Ecto neural progenitor cell (in vitro differentiated cells): ENCODE results near the gene OGFOD1.
"Not testable (repeated sequence)": the region's sequence is repeated elsewhere in the genome, so short reads cannot be mapped to it uniquely, and the experiment has no call there.

Experiments used
- DNase-seq: peaks from one replicate; pipeline ENCODE4 v3.0.0-alpha.2; 2018; ENCODE audit warnings: low spot score

OGFOD1 gene

DNA sequence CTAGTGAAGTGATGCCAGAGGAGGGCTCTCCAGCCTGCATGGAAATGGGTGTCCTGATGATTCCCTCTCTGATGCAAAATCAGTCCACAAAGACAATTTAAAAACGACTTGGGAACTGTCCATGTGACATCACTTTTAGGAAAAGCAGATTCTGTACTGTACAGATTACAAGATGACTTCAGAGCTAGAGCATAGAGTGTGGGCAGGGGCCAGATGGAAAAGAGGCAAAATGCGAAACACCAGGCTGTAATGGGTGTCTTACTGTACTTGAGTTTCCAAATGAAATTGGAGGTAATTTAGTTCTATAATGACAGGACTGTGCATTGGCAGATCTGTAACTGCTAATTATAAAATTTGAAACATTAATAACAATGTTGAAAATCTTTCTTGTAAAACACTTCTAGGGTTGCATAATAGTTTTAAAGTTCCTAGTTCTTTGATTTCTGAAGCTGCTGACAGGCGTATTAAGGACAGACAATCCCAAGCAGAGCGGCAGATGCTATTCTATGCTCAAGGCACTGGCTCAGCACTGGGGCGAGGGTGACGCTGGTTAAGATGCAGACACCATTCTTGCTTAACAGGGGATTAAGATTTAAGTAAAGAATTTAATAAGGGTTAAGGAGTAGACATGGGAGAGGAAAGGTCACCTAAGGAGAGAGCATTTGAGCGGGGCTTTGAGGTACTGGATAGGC lies 29.6 kb downstream of the OGFOD1 start:
- no peak for DNase-seq

DNA sequence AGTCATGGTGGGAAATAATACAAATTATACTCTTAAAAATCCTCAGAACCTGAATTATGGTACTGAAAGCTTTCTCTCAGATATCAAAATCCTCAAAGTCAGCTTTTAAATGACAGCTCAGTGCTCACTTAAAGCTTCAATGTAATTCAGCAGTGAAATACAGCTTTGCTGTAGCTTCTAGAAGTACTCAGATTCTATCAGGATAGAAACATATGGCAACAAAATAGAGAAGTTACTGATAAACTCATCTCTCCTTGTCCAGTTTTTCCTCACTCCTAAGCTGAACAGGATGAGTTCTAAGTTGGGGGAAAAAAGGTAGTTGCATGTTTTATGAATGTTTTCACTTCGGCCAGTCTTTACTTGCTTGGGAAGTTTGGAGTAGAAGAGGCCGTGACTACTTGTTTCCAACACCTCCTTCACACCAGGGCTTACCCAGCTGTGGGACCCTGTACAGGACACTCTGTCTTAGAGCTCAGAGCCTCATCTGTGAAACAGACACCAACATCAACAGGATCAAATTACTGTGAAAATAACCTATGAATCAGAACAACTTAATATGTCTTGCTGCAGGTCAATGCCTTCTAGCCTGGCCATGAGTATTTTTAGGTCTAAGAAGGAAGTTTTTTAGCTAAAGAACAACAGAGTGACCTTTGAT lies 30.2 kb downstream of the OGFOD1 start:
- no peak for DNase-seq

DNA sequence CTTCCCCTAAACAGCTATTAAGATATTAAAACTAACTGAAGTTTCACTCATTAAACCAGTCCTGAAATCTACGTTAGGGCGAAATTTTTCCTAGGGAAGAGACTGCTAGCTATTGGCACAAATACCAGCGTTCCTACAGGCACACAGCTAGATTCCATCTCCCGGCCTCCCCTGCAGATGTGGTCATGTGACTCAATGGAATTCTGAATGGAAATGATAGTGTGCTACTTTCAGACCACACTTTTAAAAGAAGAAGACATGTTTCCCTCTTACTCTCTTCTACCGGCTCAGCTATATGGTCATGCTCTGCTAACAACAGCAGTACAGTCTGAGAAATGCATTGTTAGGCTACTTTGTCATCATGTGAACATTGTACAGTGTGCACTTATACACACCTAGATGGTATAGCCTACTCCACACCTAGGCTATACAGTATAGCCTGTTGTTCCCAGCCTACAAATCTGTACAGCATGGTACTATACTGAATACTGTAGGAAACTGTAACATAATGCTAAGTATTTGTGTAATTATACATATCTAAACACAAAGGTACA lies 31.4 kb downstream of the OGFOD1 start:
- DNase-seq = no peak

DNA sequence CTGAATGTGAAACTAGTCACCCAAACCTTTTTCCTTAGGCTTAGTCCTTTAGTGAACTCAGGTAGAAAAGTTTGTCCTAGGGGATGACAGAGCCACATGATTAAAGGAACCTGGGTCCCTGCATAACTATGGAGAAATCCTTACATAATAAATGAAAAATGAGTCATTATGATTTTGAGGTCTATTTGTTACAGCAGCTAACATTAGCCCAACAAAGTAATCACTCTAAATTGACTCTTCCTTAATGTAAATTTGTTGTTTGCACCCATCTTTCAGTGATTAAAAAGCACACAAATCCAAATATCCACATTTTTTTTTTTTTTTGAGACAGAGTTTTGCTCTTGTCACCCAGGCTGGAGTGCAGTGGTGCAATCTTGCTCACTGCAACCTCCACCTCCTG lies 32.0 kb downstream of the OGFOD1 start:
- DNase-seq = no peak

DNA sequence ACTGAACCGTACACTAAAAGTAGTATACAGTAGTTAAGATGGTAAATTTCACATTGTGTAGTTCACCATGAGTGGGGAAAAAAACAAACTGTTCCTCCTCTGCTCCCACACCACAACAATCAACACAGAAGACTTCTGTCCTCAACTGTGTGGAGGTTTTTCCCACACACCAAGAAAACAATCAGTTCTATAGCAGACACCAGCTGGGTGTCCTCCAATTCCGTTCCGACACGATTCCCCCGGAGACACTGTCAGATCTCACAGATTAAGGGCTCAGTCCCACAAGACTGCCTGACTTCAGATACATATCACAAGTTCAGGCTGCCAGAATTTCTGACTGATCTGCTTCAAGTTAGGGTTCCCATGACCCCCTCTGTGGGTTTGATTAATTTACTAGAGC lies 36.7 kb downstream of the OGFOD1 start:
- DNase-seq = no peak

DNA sequence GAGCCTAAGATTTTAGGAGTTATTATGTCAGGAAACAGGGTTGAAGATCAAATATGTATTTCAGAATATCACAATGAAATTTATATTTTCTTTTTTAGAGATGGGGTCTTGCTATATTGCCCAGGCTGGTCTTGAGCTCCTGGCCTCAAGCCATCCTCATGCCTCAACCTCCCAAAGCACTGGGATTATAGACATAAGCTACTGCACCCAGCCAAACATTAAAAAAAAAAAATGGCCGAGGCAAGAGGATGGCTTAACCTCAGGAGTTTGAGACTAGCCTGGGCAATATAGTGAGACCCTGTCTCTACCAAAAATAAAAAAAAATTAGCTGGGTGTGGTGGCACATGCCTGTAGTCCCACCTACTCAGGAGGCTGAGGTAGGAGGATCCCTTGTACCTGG lies 37.5 kb downstream of the OGFOD1 start:
- not testable (repeated sequence) for DNase-seq

DNA sequence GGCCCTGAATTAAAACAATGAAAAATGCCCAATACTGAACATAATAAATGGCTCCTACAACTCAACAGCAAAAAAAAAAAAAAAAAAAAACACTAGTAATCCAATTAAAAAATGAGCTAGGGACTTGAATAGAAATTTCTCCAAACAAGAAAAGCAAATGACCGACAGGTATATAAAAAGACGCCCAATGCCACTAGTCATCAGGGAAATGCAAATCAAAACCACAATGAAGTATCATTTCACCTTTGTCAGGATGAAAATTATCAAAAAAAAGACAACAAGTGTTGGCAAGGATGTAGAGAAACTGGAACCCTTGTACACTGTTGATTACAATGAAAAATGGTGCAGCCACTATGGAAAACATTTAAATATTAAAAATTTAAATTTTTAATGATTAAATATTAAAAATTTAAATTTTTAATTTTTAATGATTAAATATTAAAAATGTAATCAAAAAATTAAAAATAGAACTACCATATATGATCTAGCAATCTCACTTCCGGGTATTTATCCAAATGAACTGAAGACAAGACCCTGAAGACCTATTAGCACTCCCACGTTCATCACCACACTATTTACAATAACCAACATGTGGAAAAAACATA lies 40.4 kb downstream of the OGFOD1 start:
- no peak for DNase-seq

DNA sequence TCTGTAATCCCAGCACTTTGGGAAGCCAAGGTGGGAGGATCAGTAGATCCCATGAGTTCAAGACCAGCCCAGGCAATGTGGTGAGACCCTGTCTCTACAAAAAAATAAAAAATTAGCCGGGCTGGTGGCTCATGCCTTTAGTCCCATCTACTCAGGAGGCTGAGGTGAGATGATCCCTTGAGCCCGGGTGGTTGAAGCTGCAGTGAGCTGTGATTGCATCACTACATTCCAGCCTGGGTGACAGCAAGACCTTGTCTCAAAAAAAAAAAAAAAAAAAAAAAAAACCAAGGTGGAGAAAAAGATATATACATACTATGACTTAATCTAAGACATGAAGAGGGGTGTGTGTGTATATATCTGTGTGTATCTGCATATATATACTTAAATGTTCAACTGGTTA lies 41.8 kb downstream of the OGFOD1 start:
- DNase-seq = no peak

DNA sequence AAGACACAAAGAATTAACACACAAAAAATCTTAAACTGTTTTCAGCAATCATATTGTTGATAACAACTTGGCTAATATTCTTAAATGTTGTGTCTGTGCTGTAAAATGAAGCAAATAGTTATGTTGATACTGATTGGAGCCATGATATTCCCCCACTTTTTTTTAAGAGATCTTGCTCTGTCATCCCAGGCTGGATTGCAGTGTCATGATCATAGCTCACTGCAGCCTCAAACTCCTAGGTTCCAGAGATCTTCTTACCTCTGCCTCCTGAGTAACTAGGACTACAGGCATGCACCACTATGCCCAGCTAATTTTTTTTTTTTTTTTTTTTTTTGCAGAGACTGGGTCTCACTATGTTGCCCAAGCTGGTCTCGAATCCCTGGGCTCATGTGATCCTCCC lies 42.5 kb downstream of the OGFOD1 start:
- DNase-seq = no peak

DNA sequence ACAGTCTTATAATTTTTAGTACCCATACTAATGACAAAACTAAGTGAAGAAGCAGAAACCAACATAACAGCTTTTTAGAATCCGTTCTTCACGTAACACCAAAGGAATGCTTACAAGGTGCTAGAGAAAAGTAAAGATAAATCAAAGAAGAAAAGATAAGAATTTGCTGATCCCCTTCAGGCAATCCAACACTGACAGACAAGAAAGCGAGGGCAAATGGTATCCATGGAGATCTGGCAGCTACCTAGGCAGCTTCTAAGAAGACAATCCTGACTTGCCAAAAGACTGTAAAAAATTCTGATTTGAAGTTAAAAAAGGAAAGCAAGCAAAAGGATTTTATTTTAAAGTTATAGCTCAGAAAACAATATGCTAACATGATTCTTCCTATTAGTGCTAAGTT lies 53.8 kb downstream of the OGFOD1 start:
- no peak for DNase-seq

DNA sequence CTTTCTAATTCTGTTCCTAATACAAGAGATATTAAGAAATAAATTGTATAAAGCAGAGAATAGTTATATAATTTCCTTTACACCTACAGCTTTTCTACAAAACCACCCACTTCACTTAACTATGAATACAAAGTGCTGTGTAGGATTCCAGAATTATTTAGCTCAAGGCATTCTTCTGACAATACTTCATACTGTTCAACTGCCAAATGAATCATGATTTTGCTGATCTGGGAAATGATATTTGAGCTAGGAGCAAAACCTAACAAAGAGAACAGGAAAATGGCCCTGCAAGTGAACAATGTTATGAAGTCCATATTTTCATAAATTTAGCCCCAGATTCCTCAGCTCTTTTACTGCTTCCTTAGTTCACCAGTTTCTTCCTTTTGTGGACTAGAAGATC lies 55.6 kb downstream of the OGFOD1 start:
- no peak for DNase-seq

DNA sequence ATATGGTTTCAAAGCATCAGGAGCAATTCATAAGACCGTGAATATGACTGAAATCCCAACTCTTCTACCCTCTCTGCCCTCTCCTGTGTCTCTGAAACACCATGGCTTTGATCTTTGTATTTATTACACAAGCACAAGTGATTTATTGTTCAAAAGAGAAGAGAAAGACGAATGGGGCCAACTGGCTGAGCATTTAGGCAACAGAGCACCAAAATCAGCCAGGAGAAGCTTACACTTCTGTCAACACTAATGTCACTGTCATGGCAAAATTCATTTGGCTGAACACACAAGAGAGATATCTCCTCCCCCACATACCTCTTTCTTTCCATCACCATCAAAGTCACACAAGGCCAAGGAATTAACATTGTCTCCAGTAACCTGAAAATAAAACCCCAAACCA lies 59.2 kb downstream of the OGFOD1 start:
- no peak for DNase-seq

DNA sequence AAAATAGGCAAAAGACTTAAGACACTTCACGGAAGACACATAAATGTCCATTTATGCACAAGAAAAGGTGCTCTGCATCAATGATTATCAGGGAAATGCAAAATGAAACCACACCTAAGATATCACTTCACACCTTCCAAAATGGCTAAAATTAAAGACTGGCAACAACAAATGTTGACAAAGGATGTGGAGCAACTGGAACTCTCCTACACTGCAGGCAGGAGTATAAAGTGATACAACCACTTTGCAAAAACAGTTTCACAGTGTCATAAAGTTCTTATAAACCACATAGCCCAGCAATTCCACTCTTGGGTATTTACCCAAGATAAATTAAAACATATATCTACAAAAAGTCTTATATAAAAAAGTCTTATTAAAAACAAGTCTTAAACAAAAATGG lies 60.7 kb downstream of the OGFOD1 start:
- DNase-seq = no peak

DNA sequence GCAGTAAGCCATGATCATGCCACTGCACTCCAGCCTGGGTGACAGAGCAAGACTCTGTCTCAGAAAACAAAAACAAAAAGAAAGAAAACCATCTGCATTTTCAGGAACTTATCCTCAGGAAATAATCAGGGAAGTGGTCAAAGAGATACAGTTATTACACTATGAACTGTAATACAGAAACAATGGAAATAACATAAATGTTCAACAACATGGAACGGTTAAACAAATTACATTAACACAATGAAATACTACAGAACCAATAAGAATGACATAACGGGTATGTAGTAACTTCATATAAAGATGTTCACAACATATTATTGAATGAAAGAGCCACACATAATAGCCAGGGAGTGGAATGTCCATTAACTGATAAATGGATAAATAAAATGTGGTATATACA lies 61.7 kb downstream of the OGFOD1 start:
- no peak for DNase-seq

DNA sequence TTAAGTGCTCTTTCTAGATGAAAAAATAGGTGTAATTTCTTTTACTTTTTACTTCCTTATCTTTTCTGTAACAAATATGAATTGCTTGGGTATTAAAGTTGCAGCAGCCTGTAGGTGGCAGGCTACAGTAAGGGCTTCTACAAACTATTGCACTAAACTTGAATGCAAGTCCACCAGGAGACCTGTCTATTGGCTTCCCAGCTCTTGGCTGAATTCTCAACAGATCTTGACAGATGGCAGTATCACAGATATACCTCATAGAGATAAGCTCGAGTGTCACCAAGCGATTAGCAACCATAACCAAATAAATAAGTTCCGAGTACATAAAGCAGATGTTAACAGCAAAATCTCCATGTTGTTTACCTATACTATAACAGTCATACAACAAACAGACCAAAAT lies 62.6 kb downstream of the OGFOD1 start:
- DNase-seq = no peak

DNA sequence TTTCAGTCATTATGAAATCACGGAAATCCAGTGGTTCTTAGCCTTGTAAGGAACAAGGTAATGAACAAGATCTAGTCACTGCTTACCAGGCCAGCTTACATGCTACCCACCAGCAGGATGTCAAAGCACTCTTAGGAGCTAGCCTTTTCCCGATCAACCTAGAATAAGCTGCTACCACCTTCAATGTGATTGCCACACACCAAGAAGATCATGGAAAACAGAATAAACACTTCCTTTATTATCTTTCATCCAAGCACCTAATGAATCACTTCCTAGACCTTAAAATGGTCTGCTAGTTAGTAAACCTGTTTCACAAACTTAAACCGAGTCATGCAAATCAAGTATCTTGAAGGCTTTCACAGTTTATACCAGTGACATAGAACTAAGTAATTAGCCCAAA lies 63.5 kb downstream of the OGFOD1 start:
- no peak for DNase-seq

DNA sequence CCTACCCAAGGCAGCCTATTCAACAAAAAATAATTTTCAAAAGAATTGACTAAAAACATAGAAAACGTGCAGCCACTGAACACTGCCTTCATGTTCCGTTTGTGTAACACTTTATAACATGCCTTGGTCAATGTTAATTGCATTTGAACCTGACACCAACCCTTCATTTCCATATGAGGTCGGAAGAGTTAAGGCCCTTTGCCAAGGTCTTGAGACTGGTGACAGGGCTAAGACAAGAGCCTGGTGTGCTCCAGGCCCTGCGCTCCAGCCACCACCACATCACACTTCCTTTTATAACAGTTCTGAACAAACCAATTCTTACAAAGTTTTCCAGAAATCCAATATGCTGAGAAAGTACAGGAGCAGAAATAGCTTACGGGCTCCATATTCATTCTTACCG lies 64.3 kb downstream of the OGFOD1 start:
- DNase-seq = no peak

DNA sequence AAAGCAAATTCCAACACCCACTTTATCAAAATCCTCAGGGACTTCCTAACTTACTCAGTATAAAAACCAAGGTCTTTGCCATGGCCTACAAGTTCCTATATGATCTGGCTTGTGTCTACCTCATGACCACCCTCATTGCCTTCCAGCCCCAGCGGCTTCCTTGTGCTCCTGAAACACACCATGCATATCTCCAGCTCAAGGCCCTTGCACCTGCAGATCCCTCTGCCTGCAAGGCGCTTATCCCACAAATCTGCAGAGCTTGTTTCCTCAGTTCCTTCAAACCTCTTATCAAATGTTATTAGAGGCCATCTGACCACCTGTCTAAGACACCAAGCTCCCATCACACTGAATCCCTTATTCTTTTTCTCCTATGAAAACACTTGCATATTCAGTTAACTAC lies 65.9 kb downstream of the OGFOD1 start:
- no peak for DNase-seq

DNA sequence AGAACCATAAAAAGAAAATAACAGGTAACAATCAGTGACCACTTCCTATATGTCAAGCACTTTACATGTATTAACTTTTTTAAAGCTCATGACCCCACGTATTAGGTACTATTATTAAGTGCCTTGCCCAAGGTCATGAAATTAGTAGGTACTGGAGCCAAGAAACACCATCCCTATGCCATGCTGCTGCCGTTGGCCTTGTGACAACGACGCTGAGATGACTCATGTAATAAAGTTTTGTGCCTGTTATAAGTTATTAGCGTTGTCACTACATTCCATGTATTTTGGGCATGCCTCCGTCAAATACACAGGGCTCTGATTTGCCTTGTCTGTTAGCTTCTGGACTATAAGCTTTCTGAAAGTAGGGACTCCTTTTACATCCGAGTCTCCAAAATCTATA lies 67.1 kb downstream of the OGFOD1 start:
- DNase-seq = no peak

DNA sequence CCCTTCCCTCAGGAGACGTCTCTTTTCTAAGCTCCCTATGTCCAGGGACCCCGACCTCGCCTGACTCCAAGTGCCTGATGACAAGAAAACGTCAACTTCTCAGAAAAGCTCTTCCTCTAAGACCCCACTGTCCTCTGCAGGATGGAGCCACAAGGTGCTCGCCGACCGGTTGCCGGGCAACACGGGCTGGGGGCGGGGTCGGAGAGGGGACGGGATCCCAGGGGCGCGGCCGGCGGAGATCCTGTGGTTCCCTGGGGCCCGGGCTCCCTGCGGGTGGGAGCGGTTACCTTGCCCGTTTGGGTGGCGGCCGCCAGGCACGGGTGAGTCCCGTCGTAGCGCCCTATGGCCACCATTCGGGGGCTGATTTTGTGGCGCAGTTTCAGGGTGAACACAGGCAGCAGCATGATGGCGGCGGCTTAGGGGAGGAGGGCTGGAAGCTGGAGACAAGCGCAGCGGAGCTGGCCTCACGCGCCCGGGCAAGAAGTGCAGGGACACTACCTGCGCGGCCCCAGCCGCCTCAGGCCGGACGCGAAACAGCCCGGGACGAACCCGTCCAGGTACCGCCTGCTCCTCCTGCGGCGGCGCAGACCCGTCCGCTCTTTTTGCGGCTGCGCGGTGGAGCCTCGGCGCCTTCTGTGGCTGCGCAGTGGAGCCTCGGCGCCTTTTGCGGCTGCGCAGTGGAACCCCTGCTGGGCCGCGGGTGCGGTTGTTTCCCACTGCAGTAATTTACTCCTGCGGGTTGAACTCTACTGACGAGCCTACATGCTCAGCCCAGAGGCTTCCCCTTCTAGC lies 68.3 kb downstream of the OGFOD1 start, which contains the start of gene BBS2:
TSS of gene BBS2 (minus strand) at position 566 of the 792 bp plus-strand sequence. CDS start at position 404, 162 bp downstream.
- DNase-seq = peak; percentile 91

DNA sequence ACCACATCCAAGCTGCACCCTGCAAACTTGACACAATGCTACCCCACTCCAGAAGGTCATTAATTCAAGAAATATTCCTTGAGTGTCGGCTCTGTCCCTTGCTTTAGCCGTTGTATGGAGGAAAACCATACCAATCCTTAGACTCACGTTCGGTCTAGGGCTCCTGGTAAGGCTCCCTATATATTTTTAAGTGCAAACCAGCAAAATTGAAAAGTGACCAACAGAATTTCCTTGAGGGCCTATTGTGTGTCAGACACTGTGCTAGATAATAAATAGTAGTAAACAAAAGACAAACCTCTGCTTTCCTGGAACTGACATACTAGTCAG lies 68.9 kb downstream of the OGFOD1 start:
- DNase-seq = no peak

DNA sequence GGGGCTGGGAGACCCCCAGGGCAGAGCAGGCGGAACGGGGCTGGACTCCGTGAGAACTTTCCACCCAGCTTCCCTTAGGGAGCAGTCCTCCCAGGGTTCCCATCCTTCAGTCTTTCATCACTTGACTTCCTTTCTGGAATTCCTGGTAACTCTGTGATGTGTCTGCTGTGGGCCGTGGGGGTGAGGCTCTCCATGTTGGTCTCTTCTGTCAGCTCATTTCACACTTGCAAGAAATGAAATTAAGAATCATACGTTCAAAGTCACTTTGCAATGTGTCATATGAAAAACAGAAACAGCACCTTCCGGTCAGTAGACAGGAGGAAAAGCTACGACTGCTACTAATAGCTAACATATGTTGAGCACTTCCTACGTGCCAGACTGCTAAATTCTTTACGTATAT lies 73.9 kb downstream of the OGFOD1 start:
- DNase-seq = no peak
